ENCODE measurements around the gene ZBTB49. TPM values are rescaled to one million over a fixed set of nuclear protein-coding genes. Genes with fewer than 3 reads are reported as not detected.

Gene ZBTB49
- total RNA-seq, 4 donors from 2014 or later: 1.7 to 6.3 (median 4.4) TPM

GRCh38 chr4:4281787-4282186 is 8.3 kb upstream of the ZBTB49 start:
- H3K36me3 ChIP-seq: peaks cover 0 to 97% (median 8%) of the 10 kb centered on the region in 3 donors
- no peaks in the 10 kb centered on the region for H3K27me3 ChIP-seq
- no peaks in the 10 kb centered on the region for H3K9me3 ChIP-seq
- peaks cover 0 to 5% (median 0%) of the 10 kb centered on the region in 3 donors for H3K4me1 ChIP-seq
- no peak for DNase-seq
- WGBS, 2 donors: 91 to 98% methylated on average over 6 of the region's 6 CpGs
- TF ChIP-seq POLR2A (IDR thresholded peaks at IDR 0.05): no peak
- TF ChIP-seq CTCF (IDR thresholded peaks at IDR 0.05): no peak
- intact Hi-C loops (cut with DNase I): no loop called here
- H3K27ac ChIP-seq: no peak overlapping the region
- no peak overlapping the region for H3K4me3 ChIP-seq

- no peak for DNase-seq
- 71 to 75% methylated on average over 8 to 10 of the region's 11 CpGs for WGBS, 2 donors
Measured at GRCh38 chr4:4284827-4285618, 5.0 kb upstream of the ZBTB49 start.

GRCh38 chr4:4288098-4288497 is 2.0 kb upstream of the ZBTB49 start:
- Histone ChIP-seq H3K4me3 (no peak overlapping the region), H3K9me3 (no peaks in the 10 kb centered on the region), H3K4me1 (peaks cover 10 to 44% (median 20%) of the 10 kb centered on the region in 3 donors), H3K36me3 (peaks cover 0 to 41% (median 0%) of the 10 kb centered on the region in 3 donors), H3K27ac (no peak overlapping the region), H3K27me3 (no peaks in the 10 kb centered on the region)
- intact Hi-C loops (cut with DNase I): no loop called here
- TF ChIP-seq POLR2A (IDR thresholded peaks at IDR 0.05) (no peak), CTCF (IDR thresholded peaks at IDR 0.05) (no peak)
- no peak for DNase-seq

More at GRCh38 chr4:4284827-4285618, 5.0 kb upstream of the ZBTB49 start:
- Histone ChIP-seq H3K4me1 (peaks cover 10 to 27% (median 10%) of the 10 kb centered on the region in 3 donors), H3K36me3 (peaks cover 0 to 65% (median 0%) of the 10 kb centered on the region in 3 donors), H3K27ac (no peak overlapping the region), H3K9me3 (no peaks in the 10 kb centered on the region), H3K27me3 (no peaks in the 10 kb centered on the region), H3K4me3 (no peak overlapping the region)
- intact Hi-C loops (cut with DNase I): no loop called here
- TF ChIP-seq CTCF (IDR thresholded peaks at IDR 0.05): no peak
- TF ChIP-seq POLR2A (IDR thresholded peaks at IDR 0.05): no peak

- Histone ChIP-seq H3K4me1 (peaks cover 10 to 44% (median 20%) of the 10 kb centered on the region in 3 donors), H3K36me3 (peaks cover 0 to 31% (median 0%) of the 10 kb centered on the region in 3 donors), H3K9me3 (no peaks in the 10 kb centered on the region), H3K4me3 (peak overlapping the region; percentile 78 to 97 (median 94)), H3K27me3 (no peaks in the 10 kb centered on the region), H3K27ac (peak overlapping the region in 2 of 4 donors; percentile 89 to 93)
- TF ChIP-seq POLR2A (IDR thresholded peaks at IDR 0.05): no peak
- TF ChIP-seq CTCF (IDR thresholded peaks at IDR 0.05): no peak
- intact Hi-C loops (cut with DNase I): no loop called here
- DNase-seq: no peak
- WGBS, 2 donors: 10 to 26% methylated on average over 3 of the region's 3 CpGs
Measured at GRCh38 chr4:4289055-4289454, 996 bp upstream of the ZBTB49 start.

- TF ChIP-seq POLR2A (IDR thresholded peaks at IDR 0.05) (no peak), CTCF (IDR thresholded peaks at IDR 0.05) (no peak)
- intact Hi-C loops (cut with DNase I): no loop called here
- no peak for DNase-seq
- H3K27me3 ChIP-seq: no peaks in the 10 kb centered on the region
- WGBS, 2 donors: 0% methylated on average over 4 to 9 of the region's 10 CpGs
- no peaks in the 10 kb centered on the region for H3K9me3 ChIP-seq
- peaks cover 10 to 44% (median 20%) of the 10 kb centered on the region in 3 donors for H3K4me1 ChIP-seq
- peak overlapping the region; percentile 80 to 93 (median 90) for H3K27ac ChIP-seq
- H3K36me3 ChIP-seq: peaks cover 0 to 26% (median 0%) of the 10 kb centered on the region in 3 donors
- H3K4me3 ChIP-seq: peak overlapping the region; percentile 78 to 97 (median 94)
Measured at GRCh38 chr4:4289597-4289940, 482 bp upstream of the ZBTB49 start.

Measured in esophagus squamous epithelium (tissue), 5 donors.